GM18909 (cell line): ENCODE data around the gene NKPD1.

Experiments
- ATAC-seq: cut with Tn5 transposase; IDR thresholded peaks from one replicate; pipeline ENCODE4 v1.9.1; 2021; ENCODE audit warnings: mild to moderate bottlenecking; ENCODE audit not compliant: unreplicated experiment, poor library complexity

Gene NKPD1

DNA sequence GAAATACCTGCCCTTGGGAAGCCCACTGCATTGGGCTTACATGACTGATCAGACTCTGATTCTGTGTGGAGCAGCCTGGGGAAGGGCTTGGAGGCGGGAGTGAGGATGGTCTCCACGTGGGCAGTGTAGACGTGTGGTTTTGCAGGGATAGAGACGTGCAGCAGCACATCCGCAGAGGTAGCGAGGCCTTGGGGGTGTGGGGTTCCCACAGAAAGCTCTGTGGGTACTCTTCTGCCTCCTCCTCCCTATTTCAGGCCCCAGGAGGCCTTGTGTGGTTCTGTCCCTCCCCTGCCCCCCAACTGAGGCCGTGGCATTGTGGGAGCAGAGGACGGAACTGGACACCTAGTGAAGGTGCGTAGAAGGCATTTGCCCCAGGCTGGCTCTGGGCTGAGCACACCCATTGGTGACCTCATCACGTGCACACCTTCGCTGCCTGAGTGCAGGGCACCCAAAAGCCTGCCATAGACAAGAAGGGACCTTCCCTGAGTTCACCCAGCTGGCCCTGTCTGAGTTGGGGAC, 38.9 kb downstream of the NKPD1 start:
- no peak for ATAC-seq

DNA sequence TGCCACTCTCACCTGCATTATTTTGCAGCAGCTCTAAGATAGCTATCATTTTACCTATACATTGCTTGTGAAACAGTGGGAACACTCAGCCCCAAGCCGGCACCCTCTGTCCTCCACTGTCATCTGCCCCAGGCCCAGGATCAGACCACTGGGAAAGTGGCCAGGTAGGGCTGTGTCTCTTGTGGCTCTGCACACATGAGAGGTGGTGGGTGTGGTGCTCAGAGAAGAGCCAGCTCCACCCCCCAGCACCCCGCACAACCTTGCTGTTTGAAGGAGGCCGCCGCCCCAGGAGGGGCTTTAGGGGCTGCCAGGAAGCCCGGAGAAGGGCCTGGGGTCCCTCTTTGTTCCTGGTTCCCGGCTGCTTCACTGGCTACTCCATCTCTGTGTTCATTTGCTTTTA, 41.2 kb downstream of the NKPD1 start:
- no peak for ATAC-seq

DNA sequence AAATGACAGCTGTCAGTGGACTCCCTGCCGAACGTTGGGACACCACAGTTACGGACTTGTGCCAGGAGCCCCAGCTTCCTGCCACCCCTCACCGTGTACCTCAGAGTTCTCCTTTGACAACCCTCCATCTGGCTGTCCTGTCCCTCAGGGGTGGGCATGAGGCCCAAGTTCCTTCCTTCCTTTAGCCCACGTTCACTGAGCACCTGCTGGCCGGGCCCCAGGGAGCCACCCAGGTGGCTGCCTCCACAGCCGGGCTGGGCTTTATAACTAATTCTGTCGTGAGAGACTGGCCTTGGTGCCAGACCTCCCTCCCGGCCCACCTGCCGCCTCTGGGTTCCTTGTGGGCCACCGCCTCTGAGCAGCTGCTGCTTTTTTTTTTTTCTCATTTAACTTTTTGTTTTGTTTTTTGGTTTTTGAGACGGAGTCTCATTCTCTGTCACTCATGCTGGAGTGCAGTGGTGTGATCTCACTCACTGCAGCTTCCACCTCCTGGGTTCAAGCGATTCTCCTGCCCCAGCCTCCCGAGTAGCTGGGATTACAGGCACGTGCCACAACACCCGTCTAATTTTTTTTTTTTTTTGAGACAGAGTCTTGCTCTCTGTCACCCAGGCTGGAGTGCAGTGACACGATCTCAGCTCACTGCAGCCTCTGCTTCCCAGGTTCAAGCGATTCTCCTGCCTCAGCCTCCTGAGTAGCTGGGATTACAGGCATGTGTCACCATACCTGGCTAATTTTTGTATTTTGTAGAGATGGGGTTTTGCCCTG, 42.0 kb downstream of the NKPD1 start:
- peak; percentile 51 for ATAC-seq

DNA sequence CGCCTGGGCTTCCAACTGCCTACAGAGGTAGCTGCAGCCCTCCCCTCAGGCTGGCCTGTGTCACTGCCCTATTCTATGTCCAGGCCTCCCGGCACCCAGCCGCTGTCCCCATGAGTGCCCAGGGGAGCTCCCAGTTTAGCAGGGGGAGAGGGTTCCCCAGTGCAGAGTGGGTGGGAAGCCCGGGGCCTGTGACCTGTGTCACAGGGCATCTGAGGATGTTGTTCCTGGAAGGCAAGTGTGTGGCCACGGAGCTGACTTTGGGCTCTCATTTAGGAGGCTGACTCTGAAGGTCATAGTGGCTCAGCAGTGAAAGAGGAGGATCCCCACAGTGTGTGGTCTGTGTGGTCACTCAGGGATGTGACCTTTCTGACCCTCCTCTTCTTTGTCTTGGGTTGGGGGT, 42.7 kb downstream of the NKPD1 start:
- ATAC-seq = peak; percentile 9

DNA sequence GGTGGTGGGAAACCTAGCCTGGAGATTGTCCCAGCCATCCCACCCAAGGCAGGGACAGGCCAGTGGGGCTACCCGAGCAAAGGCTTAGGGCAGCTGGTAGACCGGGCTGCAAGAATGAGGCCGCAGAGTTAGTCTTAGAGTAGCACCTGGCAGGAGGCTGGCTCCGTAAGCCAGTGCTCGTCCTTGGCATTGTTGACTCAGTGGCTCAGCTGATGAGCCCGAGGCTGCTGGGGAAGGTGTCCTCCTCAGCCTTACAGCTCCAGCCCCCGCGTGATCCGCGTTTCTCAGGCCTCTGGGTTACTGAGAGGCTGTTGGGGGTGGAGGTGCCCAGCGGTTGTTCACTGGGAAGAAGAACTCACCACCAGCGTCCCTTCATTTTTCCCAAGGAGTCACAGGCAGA, 43.1 kb downstream of the NKPD1 start:
- no peak for ATAC-seq

DNA sequence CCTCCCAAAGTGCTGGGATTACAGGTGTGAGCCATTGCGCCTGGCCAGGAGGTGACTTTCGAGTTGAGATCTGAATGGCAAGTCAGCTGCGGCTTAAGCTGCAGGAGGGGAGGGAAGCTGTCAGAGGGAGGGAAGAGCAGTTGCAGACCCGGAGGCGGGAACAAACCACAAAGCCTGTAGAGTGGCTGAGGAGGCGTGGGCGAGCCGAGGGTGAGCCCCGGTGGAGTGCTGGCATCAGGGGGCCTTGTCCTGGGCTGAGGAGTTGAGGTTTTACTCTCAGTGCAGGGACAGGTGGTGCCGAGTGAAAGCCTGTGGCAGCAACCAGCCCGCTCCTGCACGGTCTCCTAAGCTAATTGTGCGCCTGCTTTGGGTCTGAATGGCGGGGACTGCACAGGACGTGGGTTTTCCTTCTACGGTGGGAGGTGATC, 43.6 kb downstream of the NKPD1 start:
- peak; percentile 38 for ATAC-seq

DNA sequence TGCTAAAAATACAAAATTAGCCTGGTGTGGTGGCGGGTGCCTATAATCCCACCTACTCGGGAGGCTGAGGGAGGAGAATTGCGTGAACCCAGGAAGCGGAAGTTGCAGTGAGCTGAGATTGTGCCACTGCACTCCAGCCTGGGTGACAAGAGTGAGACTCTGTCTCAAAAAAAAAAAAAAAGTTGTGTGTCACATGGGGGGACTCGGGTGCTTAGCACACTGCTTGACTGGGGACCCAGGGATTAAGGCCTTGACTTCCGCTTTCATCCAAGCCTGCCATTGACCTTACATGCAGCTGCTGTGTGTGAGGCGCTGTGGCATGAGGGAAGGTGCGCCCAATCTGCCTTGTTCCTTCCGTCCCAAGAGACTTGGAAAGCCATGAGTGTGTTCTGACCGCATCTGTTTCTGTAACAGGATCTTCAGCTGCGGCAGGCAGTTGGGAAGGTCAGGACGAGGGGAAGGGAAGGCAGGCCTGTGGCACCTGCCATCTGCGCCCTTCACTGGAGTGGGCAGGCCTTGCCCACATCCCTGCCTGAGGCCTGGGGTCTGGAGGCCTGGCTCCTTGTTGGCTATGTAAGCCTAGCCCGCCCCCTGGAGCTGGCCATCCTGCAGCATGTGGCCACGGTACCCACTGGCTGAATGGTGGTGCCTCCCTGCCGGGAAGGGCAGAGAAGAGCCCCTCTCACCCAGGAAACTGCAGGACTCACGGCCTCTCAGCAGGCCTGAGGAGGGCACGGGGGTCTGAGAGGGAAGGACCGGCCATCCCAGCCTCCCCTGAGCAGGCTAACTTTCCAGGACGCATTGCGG, 44.8 kb downstream of the NKPD1 start:
- ATAC-seq = no peak

DNA sequence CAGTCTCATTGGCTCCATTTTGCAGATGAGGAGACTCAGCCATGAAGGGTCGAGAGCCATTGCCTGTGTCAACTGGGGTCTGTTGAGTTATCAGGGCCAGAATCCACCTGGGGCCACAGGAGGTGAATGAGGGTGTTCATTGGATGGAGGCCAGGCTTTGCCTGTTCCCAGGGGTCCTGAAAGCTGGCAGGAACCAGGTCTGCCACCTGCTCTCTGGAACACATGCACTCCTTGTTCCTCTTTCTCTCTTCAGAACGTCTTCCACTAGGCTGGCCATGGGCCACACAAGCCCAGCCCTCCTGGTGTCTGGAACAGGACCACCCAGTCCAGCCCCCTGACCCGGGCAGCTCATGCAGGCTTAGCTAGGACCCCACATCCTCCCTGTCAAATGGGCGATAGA, 46.7 kb downstream of the NKPD1 start:
- ATAC-seq = no peak

DNA sequence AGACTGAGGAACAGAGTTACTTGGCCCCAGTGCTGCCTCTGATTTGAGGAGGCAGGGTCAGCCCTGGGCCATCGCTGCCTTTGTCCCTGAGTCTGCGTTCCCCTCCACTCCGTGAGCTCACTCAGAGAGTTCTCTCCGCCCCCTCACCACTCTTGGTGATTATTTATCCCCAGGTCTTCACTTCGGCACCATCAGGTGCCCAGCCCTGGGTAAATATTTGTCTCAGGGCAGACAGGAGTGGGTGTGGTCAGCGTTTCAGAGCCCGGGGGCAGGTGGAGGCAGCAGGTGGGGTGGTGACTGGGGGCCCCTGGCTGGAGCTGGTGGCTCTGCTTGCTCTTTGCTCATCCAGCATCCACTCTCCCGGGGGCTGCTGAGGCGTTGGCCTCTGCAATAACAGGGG, 47.2 kb downstream of the NKPD1 start:
- no peak for ATAC-seq

DNA sequence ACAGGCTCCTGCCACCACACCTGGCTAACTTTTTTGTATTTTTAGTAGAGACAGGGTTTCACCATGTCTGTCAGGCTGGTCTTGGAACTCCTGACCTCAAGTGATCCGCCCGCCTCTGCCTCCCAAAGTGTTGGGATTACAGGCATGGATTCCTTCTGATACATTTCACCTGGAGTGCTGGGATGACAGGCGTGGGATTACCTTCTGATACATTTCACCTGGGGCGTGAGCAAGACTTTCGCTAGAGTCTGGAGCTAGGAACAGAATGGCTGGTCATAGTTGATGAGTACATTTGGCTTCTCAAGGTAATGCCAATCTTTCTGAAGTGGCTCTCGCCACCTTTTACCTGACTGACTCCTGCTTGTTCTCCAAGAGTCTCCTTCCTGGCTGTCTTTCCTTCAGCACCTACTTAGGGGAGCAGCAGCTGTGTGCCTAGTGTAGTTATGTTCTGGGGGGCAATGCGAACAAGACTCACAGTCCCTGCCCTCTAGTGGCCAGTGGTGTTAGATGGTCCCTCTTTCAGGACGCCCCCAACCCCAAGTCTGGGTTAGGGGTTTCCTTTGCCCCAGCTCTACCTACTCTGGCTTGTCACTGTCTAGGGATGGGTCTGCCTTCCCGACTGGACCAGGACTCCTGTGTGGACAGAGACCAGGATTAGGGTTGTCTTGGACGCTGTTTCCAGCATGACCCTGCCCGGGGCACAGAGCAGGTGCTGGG, 48.5 kb downstream of the NKPD1 start:
- no peak for ATAC-seq
